Effector memory CD8-positive, alpha-beta T cell (primary cell): Measurements from ENCODE around the gene DNAI4.
"Not testable (repeated sequence)": the region's sequence is repeated elsewhere in the genome, so short reads cannot be mapped to it uniquely, and the experiment has no call there.

Experiments
- ATAC-seq: fragments of 150-1000 bp; cut with Tn5 transposase; replicated peaks from 2 replicates; pipeline ENCODE4 v1.10.0; 2021; ENCODE audit warnings: mild to moderate bottlenecking, moderate library complexity
- DNase-seq, 3 experiments: peaks; one replicate each; pipeline ENCODE4 v3.0.0; 2021
- H3K27ac Mint-ChIP-seq, 2 donors: one replicate each; pipeline ENCODE4 v1.8.0; 2022; ENCODE audit warnings: mild to moderate bottlenecking in 2 of 2, mixed read lengths in 2 of 2, moderate library complexity in 2 of 2
- H3K27me3 Mint-ChIP-seq, 2 donors: one replicate each; pipeline ENCODE4 v1.8.0; 2022; ENCODE audit warnings: mixed read lengths in 2 of 2
- H3K36me3 Mint-ChIP-seq: one replicate; pipeline ENCODE4 v1.8.0; 2022; ENCODE audit warnings: mild to moderate bottlenecking, moderate library complexity, mixed read lengths; ENCODE audit not compliant: insufficient read depth
- H3K4me1 Mint-ChIP-seq, 2 donors: one replicate each; pipeline ENCODE4 v1.8.0; 2022; ENCODE audit warnings: low read depth in 2 of 2, mixed read lengths in 2 of 2
- H3K4me3 Mint-ChIP-seq, 2 donors: one replicate each; pipeline ENCODE4 v1.8.0; 2022; ENCODE audit warnings: mild to moderate bottlenecking in 2 of 2, mixed read lengths in 2 of 2, moderate library complexity in 2 of 2
- H3K9me3 Mint-ChIP-seq, 2 donors: one replicate each; pipeline ENCODE4 v1.8.0; 2022; ENCODE audit warnings: mixed read lengths in 2 of 2

The DNAI4 gene

DNA sequence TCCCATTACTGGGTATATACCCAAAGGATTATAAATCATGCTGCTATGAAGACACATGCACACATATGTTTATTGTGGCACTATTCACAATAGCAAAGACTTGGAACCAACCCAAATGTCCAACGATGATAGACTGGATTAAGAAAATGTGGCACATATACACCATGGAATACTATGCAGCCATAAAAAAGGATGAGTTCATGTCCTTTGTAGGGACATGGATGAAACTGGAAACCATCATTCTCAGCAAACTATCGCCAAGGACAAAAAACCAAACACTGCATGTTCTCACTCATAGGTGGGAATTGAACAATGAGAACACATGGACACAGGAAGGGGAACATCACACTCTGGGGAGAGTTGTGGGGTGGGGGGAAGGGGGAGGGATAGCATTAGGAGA lies 138.9 kb downstream of the DNAI4 start:
- peaks cover 6 to 18% of the 10 kb centered on the region in 2 donors for H3K27me3 Mint-ChIP-seq
- not testable (repeated sequence) for ATAC-seq, H3K36me3 Mint-ChIP-seq, H3K9me3 Mint-ChIP-seq, H3K27ac Mint-ChIP-seq, H3K4me3 Mint-ChIP-seq, DNase-seq, H3K4me1 Mint-ChIP-seq

DNA sequence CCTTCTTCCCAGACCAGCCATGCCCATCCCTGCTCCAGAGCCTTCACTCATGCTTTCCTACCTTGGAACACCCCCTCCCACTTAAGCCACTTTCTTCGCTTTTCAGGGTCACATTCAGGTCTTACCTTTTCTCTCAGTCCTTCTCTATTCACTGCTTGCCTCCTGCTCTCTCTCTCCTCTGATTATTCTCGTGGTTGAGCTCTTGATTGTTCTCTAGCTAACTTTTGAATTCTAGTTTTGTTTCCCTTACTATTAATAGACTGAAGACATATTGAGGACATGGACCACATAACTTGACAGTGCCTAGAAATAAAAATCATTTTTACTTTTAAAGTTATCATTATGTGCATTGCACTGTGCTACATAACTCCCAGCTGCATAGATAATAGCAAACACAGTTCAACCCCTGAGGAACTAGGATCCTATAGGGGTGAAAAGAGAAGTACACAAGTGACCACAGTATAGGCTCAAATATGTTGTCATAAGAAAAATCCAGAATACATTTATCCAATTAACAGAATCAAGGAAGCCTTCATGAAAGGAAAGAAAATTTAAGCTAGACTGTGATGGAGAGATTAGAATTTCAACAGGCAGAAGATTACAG lies 145.1 kb downstream of the DNAI4 start:
- Mint-ChIP-seq H3K36me3 (no peaks in the 10 kb centered on the region), H3K9me3 (no peaks in the 10 kb centered on the region), H3K27me3 (peaks cover 30 to 32% of the 10 kb centered on the region in 2 donors), H3K27ac (no peak overlapping the region), H3K4me1 (no peaks in the 10 kb centered on the region), H3K4me3 (no peak overlapping the region)
- DNase-seq (no peak), ATAC-seq (no peak)

DNA sequence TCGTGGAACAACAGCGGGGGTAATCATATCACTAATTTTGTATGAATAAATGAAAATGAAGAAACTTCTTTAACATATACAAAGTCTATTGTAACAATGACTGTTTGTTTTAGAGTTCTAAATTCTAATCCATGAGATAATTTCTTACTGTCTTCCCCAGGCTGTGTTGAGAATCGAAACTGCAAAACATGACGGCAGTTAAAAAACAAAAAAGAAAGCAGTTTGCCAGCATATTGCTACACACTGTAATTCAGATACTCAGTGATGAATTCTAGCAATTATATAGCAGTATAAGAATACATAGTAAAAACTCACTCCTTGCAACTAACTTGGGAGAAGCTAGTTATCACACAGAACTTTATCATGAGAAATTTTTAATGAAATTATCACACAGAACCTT lies 145.7 kb downstream of the DNAI4 start:
- Mint-ChIP-seq H3K9me3 (no peaks in the 10 kb centered on the region), H3K27ac (no peak overlapping the region), H3K27me3 (peaks cover 30 to 32% of the 10 kb centered on the region in 2 donors), H3K36me3 (no peaks in the 10 kb centered on the region), H3K4me1 (no peaks in the 10 kb centered on the region), H3K4me3 (no peak overlapping the region)
- DNase-seq = no peak
- ATAC-seq = no peak

DNA sequence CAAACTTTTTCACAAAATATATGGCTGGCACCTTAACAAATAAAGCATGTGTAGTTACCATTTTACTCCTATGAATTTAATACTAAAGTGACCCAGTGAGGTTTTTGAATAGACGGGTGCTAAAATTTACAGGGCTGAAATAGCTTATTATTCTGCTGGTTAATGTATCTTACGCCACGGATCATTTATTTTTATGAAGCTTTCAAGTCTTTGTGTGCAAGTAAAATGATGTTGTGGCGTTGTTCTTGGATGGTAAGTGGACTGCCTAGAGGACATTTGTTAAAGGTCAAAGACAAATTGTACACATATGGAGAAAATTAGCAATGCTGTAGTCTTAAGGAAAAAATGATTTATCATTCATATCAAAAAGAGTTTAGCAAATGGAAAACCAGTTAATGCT lies 146.4 kb downstream of the DNAI4 start:
- Mint-ChIP-seq H3K36me3 (no peaks in the 10 kb centered on the region), H3K4me1 (no peaks in the 10 kb centered on the region), H3K9me3 (no peaks in the 10 kb centered on the region), H3K4me3 (no peak overlapping the region), H3K27ac (no peak overlapping the region), H3K27me3 (peaks cover 30 to 32% of the 10 kb centered on the region in 2 donors)
- no peak for DNase-seq
- ATAC-seq = no peak

DNA sequence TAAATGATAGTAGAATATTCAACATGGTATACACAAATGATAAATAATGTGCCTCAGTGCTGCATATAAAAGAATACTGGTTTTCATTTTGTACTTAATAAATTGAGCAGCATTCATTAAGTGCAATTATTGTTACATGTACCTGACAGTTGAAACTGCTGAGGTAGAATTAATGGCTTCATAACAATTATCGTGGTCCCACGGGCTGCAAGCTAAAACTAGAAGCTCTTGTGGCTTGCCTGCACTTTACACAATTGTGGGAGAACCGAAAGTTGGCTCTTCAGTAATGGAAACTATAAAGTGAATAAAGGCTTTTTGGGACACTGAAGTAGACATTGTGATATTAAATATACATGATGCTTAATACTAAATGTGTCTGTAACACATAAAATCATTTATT lies 146.8 kb downstream of the DNAI4 start:
- Mint-ChIP-seq H3K27me3 (peaks cover 26 to 32% of the 10 kb centered on the region in 2 donors), H3K36me3 (no peaks in the 10 kb centered on the region)

DNA sequence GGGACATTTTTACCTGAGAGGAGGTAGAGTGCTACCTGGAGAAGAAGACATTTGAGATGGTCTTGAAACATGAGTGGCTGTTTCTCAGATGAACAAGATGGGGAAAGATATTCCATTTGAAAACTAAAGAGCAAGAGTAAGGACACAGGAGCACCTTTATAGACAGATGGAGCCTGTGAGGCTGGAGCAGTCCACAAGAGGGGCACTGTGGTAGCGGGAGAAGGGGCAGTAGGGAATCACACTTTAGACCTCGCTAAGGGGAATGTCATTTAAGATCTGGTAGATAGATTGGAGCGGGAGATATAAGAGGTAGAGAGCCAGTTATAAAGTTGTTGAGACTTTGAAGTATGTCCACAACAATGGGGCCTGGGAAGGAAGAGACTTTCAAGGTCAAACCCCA lies 149.0 kb downstream of the DNAI4 start:
- Mint-ChIP-seq H3K4me3 (no peak overlapping the region), H3K27ac (no peak overlapping the region), H3K27me3 (peaks cover 18 to 24% of the 10 kb centered on the region in 2 donors), H3K36me3 (no peaks in the 10 kb centered on the region), H3K4me1 (no peaks in the 10 kb centered on the region), H3K9me3 (no peaks in the 10 kb centered on the region)
- no peak for ATAC-seq
- no peak for DNase-seq

More for the DNA sequence above, 146.8 kb downstream of the DNAI4 start:
- no peaks in the 10 kb centered on the region for H3K4me1 Mint-ChIP-seq
- ATAC-seq (no peak), DNase-seq (no peak)
- H3K27ac Mint-ChIP-seq = no peak overlapping the region
- H3K4me3 Mint-ChIP-seq = no peak overlapping the region
- no peaks in the 10 kb centered on the region for H3K9me3 Mint-ChIP-seq

DNA sequence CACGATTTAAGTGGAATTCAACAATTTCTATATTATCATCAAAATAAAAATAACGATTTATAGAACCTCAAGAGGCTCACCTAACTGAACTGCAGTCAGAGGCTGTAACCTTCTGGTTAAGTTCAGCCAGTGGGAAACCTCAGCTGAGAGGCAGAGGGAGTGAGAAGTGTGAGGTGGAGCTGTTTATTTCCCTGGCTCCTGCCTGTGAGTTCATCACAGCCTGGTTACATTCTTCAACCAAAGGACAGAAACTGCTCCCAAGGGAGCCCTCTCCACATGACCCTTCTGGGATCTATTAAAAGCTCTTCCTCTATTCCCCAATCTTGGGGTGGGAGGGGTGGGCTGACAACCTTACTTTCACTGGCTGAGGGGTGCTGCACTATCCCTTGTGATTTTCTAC lies 150.2 kb downstream of the DNAI4 start:
- ATAC-seq (no peak), DNase-seq (no peak)
- peaks cover 11 to 12% of the 10 kb centered on the region in 2 donors for H3K27me3 Mint-ChIP-seq
- no peaks in the 10 kb centered on the region for H3K9me3 Mint-ChIP-seq
- H3K27ac Mint-ChIP-seq = no peak overlapping the region
- H3K4me1 Mint-ChIP-seq = peaks cover 4 to 11% of the 10 kb centered on the region in 2 donors
- no peaks in the 10 kb centered on the region for H3K36me3 Mint-ChIP-seq
- no peak overlapping the region for H3K4me3 Mint-ChIP-seq

DNA sequence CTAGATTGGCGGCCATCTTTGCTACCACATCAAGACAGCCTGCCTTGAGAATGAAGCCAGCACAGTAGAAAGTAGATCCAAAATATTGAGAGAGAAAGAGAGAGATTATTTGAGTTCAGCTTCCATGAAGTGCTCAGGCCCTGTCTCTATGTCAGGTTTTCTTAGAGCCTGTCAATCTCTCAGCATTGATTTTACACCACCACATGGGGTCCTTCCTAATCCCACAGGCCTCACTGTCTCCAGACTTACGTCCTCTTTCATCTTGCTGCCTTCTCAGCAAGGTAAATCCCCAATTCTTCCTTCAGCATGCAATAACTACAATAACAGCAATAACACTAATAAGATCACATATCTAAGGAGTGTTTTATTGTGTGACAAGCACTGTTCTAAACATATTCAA lies 151.4 kb downstream of the DNAI4 start:
- no peaks in the 10 kb centered on the region for H3K36me3 Mint-ChIP-seq
- peaks cover 11 to 17% of the 10 kb centered on the region in 2 donors for H3K4me1 Mint-ChIP-seq
- no peak overlapping the region for H3K4me3 Mint-ChIP-seq
- no peak overlapping the region for H3K27ac Mint-ChIP-seq
- DNase-seq (no peak), ATAC-seq (no peak)
- H3K27me3 Mint-ChIP-seq = peaks cover 7% of the 10 kb centered on the region in 2 donors
- H3K9me3 Mint-ChIP-seq = no peaks in the 10 kb centered on the region

DNA sequence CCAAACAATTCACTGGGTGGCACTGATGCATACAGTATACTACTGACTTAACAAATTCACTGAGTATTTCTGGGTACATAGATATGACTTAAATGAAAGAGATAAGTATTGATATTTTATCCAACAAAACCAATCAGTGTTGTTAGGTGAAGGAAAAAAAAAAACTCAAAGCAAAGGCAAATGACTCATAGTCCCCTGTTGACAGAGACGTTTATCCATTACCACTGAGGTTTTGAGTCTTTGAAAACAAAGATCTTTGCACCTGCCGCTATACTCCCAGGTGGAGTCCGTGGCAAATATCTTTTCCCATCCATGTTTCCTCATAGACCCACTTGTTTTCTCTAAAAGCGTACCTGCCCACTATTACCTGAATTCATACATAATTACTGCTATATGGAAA lies 154.0 kb downstream of the DNAI4 start:
- ATAC-seq = no peak
- H3K9me3 Mint-ChIP-seq = no peaks in the 10 kb centered on the region
- H3K27ac Mint-ChIP-seq = peak overlapping the region; percentile 27 to 41
- H3K27me3 Mint-ChIP-seq = peaks cover 5% of the 10 kb centered on the region in 2 donors
- H3K4me1 Mint-ChIP-seq = peaks cover 11 to 17% of the 10 kb centered on the region in 2 donors
- peak overlapping the region; percentile 55 to 61 for H3K4me3 Mint-ChIP-seq
- no peaks in the 10 kb centered on the region for H3K36me3 Mint-ChIP-seq
- DNase-seq = no peak

DNA sequence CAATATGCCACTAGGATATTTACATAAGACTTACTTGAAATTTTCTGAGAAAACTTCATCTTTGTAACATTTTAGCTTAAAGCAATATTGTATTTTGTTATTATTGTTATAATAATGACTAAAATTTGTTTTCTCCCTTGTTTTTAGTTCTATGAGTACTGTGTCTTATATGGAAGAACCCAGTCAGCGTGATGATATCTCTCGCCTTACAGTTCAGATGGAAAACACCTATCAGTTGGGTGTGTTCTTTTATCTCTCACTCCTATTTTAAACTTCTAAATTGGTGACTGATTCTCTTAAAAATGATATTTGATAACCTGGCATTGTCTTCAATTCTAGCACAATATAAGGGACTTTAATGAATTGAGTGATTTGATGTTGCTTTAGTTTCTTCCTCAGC lies 154.4 kb downstream of the DNAI4 start:
- Mint-ChIP-seq H3K27ac (peak overlapping the region; percentile 73 to 81), H3K9me3 (no peaks in the 10 kb centered on the region), H3K27me3 (peaks cover under 1% of the 10 kb centered on the region in 2 donors), H3K4me1 (peaks cover 11 to 17% of the 10 kb centered on the region in 2 donors), H3K4me3 (peak overlapping the region; percentile 55 to 61), H3K36me3 (no peaks in the 10 kb centered on the region)
- no peak for ATAC-seq
- DNase-seq = no peak

DNA sequence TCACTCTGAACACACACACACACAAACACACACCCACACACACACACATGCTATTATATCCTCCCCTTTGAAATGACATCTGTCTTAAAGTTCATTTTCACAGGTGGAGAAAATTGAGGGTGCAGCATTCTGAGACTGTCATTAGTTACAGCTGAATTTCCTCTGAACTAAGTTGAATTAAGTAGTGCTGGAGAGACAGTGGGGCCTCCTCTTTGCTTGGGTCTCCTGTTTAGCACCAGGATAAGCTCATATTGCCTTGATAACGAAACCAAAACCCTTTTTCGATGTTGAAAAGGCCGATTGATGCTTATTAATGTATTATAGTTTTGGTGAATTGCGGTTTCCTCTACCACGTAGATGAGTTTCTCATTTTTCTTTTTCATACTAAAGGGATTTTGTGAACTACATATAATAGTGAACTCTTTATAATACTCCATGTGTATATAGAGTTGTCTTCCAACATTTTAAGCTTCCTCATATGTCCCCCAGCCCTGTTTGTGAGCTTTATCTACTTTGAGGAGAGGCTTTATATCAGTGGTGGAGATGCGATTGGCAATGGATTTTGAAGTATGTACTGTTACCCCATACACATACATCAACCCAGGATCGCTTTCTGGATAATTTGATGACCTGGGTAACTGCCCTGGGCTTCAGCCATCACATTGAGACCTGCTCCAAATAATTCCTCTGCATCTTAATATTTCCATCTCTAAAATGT lies 155.0 kb downstream of the DNAI4 start:
- peak in 1 of 3 experiments; percentile 9 for DNase-seq
- Mint-ChIP-seq H3K4me1 (peaks cover 11 to 17% of the 10 kb centered on the region in 2 donors), H3K9me3 (no peaks in the 10 kb centered on the region), H3K27ac (peak overlapping the region; percentile 73 to 81), H3K27me3 (no peaks in the 10 kb centered on the region), H3K4me3 (peak overlapping the region; percentile 55 to 61), H3K36me3 (no peaks in the 10 kb centered on the region)
- peak; percentile 80 for ATAC-seq

DNA sequence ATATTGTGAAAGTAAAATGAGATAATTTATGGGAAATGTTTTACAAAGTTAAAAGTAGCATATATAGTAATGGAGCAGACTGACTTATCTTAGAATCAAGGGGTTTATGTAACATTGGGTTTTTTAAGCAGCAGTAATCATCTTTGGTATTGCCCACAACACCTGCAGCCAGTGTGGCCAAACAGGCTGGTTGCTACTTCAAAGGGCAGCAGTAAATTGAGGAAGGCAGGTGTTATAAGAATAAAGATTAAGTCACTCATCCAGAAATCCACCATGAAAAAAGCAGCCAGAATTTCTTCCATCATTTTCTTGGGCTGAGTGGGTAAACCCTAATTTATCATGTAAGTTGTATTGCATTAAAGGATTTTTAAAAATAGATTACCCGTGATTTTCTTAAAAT lies 155.7 kb downstream of the DNAI4 start:
- ATAC-seq = no peak
- Mint-ChIP-seq H3K27ac (peak overlapping the region in 1 of 2 donors; percentile 73), H3K27me3 (no peaks in the 10 kb centered on the region), H3K9me3 (no peaks in the 10 kb centered on the region), H3K4me3 (peak overlapping the region; percentile 55 to 61), H3K4me1 (peaks cover 11 to 17% of the 10 kb centered on the region in 2 donors), H3K36me3 (no peaks in the 10 kb centered on the region)
- DNase-seq = no peak

DNA sequence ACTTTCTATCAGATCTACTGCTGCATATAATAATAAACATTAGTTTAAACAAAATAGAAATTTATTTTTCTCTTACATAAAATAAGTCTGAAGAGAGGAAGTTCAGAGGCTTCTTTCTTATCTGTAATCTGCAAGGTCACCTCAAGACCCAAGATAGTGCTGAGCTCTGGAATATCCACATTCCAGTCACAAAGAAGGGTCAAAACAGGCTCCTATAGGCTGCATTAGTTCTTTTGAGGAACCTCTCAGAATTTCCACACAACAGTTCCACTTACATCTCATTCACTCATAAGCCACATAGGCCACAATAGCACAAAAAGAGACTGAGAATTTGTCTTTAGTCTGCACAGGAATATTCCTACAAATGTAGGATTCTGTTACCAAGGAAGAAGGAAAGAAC lies 157.0 kb downstream of the DNAI4 start:
- DNase-seq = no peak
- H3K4me3 Mint-ChIP-seq = no peak overlapping the region
- no peaks in the 10 kb centered on the region for H3K9me3 Mint-ChIP-seq
- H3K27ac Mint-ChIP-seq = no peak overlapping the region
- H3K4me1 Mint-ChIP-seq = peaks cover 11 to 17% of the 10 kb centered on the region in 2 donors
- no peaks in the 10 kb centered on the region for H3K36me3 Mint-ChIP-seq
- no peak for ATAC-seq
- H3K27me3 Mint-ChIP-seq = no peaks in the 10 kb centered on the region

DNA sequence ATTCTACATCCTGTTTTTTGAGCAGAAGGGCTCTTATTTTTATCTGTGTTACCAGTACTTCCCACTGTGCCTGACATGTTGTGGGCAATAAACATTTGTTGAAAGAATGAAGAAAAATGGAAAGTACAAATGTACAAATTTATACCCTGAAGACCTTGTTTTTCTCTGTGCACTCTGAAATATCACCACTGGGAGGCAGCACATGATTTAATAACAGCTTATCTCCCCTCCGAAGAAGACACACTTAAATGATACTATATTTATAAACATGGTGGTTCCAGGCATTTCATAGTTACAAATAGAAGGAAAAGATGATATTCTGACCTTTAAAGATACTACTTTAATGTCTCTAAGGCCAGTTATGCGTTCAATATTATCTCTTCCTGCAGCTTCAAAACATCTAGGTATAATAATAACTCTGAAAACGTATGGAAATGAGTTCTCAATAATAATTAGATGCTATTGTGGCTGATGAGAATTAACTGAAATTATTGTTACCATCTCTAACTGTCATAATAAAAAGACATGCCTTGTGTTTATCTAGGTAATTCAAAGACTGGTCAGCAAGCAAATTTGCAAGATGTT lies 159.6 kb downstream of the DNAI4 start:
- ATAC-seq = peak; percentile 62
- peak; percentile 39 to 64 (median 42) for DNase-seq
- Mint-ChIP-seq H3K27me3 (no peaks in the 10 kb centered on the region), H3K27ac (no peak overlapping the region), H3K4me1 (peaks cover 7 to 13% of the 10 kb centered on the region in 2 donors), H3K36me3 (no peaks in the 10 kb centered on the region), H3K9me3 (no peaks in the 10 kb centered on the region), H3K4me3 (no peak overlapping the region)
